Stimulated activated CD8-positive, alpha-beta memory T cell treated with anti-CD3 and anti-CD28 coated beads, Interleukin-15, amount 100 ng/mL, for 4 hours (primary cell): Measurements from ENCODE around the gene RASAL2.

Experiments used
- DNase-seq, 2 donors: peaks; one replicate each; pipeline ENCODE4 v3.0.0-alpha.2; 2020; ENCODE audit warnings: low read depth in 2 of 2

RASAL2 gene

DNA sequence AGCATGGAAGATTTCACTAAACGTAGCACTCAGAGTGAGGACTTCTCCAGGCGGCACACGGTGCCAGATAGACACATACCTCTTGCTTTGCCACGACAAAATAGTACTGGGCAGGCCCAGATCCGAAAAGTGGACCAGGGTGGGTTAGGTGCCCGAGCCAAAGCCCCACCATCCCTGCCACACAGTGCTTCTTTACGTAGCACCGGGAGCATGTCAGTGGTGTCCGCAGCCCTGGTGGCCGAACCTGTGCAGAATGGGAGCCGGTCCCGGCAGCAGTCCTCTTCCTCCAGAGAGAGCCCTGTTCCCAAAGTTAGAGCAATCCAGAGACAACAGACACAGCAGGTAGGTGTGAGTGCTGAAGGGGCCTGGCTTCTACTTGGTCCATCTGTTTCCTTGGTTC, 364.3 kb downstream of the RASAL2 start:
- DNase-seq, result no peak

DNA sequence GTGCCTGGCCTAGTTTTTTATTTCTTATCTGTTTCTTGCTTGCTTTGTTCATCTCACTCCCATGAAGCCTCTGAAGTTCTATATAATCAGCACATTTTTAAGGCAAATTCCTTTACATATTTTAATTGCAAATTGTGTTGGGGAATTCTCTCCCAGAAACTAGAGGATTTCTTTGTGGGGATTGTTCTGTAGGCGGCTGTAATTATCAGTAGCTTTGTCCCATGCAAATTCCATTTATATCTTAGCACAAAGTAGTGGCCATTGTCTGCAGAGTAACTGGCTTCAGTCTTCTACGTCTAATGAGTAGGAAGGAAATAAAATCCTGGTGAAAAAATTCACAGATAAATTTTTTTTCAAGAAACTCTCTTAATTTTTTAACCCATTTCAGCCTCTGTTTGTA, 367.2 kb downstream of the RASAL2 start:
- no peak for DNase-seq

DNA sequence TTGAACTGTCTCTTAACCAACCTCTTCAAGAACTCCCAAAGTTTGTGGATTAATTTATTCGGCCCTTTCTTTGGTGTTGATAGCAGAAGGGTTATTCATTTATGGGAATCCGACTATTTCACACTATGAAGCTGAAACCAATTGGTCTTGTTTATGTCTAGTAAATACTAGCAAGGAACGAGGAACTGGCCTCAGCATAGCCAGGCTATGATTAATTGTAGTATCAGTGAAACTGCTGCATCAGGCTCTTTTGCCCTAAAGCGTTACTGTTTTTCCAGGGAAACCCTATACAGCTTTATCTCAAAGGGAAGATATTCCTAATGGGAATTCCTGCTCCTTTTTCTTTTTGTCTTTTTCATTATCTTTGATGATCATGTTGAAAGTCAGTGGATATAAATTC, 367.8 kb downstream of the RASAL2 start:
- no peak for DNase-seq

DNA sequence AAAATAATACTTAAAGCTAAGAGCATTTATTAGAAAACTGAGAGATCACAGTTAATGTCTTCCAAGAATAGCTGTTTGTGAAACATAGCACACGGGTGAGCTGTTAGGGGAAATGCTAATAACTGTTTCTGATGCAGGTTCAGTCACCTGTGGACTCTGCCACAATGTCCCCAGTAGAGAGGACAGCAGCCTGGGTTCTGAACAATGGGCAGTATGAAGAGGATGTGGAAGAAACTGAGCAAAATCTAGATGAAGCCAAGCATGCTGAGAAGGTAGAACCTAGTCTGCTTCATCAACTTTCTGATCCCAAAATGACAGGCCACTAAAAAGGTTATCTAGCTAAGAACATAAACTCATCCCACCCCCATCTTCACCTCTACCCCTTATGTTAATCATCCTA, 370.2 kb downstream of the RASAL2 start:
- no peak for DNase-seq

DNA sequence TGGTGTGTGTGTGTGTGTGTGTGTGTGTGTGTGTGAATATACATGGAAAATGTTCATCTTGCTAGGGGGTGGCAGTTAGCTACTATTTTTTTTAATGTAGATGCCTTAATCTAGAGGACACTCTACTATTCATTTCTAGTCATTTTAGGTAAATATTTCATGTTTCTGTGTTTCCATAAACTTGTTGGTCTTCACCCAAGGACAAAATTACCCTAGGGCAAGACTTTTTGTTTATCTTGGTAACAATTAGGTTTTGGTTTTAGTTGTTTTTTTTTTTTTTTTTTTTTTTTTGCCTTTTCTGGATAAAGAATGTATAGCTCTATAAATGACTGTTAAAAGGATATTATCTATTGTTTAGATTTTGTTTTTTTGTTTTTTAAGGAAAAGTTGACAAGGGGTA, 370.7 kb downstream of the RASAL2 start:
- no peak for DNase-seq

DNA sequence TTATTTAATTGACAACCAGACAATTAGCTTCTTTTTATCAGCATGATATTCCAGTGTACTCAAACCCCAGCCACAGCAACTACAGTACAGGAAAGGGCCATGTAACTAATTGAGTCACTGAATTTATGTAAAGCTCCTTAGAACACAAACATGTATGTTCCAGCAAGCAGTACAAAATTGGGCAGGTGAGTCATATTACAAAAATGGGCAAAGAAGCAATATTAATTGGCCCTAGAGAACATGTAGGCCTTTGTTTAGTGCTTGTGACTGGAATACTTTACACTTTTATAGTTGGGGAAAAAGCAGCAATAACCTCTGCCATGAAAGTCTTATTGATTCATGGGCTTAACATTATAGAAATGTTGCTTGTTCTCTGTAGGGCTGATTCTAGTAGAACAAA, 371.1 kb downstream of the RASAL2 start:
- no peak for DNase-seq

DNA sequence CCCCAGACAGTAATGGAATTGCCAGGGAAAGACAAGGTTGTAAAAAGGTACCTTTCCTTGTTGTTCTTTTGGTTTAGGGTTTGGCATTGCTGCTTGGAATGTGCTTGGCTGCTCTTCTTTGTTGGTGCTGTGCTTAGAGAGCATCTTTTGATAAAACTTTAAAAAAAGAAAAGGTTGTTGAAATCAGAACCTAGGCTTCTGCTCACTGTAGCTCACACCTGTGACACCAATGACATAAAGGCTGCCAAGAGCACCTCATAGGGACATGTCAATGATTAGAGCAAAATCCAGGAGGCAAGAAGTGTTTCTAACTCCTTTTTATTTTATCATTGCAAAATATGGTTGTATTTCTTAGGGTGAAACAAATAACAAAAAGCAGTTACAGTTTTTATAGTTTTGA, 373.9 kb downstream of the RASAL2 start:
- DNase-seq, result no peak

DNA sequence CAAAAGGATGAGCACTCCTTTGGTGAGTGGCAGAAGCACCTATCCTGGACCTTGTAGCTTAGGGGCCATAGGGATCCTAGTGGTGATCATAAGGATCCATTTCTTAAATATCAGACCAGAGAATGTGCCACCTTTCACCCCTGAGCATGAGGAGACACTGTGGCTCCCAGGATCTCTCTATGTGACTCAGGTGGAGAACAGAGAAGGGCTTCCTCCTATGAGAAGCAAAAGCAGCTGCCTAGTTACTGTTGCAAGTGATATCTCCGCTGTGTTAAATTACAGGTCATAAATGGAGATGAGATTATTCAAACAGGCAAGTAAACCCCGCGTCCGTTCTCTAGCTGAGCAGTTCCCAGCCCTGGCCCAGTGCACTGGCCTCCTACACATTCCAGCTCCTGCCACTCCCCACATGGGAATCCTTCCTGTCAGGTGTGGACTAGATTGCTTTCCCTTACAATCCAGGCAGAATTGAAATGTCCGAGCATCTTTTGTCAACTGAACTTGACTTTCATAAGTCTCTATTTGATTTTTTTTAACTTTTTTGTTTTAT, 376.6 kb downstream of the RASAL2 start:
- DNase-seq, result no peak

DNA sequence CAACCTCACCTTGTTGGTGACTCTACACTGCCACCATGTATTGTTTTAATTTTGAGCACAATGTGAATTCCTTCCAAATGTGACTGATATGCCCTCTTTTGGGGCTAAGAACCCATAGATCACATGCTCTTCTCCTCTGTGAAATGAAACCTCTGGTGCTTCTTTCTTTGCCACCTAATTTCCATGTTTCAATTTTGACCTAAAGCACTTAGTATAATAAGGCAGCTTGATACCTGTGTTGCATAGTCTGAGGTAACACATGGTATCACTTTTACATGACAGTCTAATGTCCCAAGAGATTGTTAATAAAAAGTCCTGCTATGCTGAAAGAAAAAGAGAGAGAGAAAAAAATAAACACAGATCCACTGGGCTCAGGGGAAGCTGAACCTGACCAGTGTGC, 378.6 kb downstream of the RASAL2 start:
- DNase-seq, result no peak

DNA sequence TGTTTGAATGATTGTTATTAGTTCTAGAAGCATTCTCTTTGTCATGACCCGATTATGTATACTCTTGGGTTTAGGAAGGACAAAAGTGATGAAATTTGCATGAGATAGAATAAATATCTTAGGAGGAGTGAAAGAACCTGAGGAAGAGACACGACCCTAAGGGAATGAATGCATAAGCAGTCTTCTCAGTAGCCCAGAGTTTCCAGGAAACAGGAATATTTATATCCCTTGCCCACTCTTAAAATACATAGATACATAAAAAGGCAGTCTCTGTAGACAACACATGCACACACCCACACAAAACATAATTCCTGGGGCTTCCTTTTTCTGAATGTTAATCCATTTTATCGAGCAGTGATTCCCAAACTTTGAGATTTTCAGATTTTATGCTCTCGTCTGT, 383.5 kb downstream of the RASAL2 start:
- DNase-seq, result no peak

DNA sequence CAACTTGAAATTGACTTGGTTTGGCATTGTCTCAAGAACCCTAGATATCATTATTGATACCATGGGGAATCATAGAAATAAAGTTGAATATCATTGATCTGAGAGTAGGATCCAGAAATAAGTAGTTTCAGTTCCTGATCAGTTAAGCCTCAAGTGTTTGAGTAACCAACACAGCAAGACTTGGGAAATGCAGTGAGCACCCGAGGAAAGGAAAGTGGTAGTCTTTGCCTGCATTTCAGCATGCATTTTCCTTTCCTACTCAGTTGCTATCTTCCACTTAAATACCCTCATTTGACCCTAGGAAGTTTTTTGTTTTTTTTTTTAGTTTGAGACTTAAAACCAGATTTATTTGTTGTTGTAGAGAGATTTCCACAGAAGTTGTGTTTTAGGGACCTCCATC, 383.9 kb downstream of the RASAL2 start:
- no peak for DNase-seq

DNA sequence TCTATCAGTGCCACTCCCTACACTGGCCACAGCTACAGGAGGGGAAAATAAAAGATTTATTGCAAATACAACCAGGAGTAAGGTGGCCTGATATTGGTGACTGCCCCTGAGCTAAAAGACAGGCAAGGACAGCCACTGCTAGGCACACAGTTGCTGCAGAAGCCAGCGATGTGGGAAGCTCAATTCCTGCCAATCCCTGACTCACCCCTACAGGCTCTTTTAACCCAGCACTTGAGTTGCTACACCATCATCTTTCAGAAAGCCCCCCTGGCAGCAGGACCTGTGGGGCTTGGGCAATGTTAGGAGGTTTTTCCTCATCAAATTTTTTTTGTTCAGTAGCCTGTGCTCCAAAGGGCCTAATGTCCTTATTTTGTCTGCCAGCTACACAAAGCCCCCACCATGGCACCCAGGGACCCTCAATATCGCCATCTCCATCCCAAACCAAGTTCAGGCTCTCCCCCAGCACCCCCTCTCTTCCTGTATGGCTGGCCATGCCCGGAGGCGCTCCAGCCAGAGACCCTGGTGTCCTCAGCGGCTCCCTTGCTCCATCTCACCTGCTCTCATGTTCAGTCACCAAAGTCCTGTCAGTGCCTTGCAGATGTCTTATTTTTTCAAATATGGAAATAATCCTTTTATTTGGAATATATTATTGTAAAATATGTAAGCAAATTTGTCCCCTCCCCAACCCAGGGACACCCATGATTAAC, 389.5 kb downstream of the RASAL2 start:
- DNase-seq, result no peak

DNA sequence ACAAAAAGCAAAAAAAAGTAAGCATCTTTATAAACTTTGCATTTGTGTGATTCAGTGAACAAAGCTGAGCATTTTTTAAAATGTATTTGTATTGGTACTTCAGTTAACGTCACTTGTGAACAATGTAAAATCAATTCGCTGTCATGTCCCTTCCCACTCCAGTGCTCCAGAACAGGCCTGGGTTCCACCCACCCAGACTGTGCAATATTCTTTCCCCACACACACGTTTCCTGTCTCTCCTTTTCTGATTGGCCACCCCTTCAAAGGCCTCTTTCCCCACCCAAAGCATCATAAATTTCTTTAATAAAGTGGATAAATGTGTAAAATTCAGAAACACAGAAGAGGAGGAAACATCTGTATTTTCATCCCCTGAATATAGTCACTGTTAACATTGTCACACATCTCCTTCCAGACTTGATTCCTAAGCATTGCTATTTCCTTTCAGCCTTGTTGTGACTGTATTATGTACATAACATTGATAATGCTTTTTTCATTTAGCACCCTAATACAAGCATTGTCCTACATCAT, 390.9 kb downstream of the RASAL2 start:
- DNase-seq, result no peak

DNA sequence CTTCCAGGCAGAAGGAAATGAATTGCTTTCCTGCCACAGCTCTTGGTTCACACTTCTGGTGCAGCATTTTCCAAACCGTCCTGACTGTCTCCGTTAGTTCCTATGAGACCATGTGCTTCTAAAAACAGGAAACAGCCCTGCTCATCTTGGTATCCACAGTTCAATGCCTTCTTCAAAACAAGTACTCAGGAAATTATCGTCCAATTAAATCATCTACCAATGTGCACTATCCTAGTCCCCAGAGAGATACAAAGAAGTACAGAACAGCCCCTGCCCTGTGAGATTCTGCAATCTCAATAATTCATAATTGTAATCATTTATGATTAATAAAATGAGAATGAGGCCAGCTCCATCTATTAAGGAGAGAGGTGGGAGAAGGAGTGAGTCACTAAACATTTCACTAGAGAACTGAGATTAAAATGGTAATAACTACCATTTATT, 391.7 kb downstream of the RASAL2 start:
- DNase-seq, result no peak

DNA sequence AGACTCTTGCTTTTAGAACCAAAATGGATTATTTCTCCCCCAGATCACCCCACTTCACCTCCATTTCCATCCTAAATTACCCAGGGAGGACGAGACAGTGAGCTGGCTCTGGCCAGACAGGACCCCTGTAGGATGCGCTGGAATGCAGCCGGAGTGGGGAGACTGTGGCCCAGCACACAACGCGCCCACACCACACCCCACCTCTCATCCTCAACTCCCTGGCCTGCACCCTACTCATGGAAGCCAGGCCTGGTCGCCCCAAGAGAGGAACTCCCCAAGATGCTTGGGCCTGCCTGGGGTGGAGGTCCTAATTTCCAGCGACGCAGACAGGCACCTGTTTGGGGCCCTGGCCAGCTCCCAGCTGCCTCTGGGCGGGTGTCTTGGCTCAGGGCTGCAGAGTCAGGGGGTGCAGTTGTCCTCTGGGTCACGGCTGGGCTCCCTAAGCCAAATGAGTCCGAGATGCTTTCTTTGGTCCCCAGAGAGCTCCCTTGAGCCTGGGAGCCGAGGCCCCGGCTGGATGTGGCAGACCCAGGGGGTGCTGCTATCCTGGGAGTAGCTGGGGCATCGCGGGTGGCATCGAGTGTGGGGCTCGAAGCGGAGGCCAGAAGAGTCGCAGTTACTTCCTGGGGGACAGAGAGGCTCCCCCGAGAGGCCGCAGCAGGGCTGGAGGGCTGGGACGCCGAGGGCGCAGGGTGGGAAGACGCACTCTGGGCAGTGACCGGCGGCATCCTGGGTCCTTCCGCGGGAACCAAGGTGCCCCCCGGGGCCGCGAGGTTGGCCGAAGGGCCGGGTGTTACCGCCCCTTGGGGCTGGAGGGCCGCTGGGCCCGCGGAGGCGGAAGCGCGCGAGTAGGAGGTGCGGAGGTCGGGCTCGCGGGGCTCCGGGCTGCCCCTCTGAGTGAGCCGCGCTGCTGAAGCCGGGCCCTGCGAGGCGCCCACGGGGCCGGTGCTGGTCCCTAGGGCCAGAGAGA, 392.5 kb downstream of the RASAL2 start:
- DNase-seq, result no peak

DNA sequence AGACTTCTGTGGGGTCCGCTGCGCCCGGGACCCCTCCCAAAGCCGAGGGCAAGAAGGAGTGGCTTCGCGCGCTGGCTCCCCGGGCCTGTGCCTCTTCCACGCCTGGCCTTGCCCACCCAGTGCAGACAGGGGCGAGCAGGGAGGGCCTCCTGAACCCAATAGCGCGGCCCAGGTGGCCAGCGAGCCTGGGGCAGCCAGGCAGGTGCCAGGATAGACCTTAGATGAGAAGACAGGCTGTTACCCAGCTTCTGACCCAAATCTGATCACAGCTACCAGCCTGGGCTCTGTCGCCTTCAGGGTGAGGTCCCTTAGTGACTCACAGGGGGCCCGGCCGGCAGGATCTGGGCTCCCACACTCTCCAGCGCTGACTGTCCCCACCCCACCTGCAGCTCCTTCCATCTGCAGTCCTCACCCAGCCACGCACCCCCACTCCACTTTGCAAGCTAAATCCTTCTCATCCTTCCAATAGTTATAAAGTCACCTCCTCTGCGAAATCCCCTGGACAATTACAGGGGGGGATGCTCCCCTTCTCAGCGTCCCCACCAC, 393.2 kb downstream of the RASAL2 start:
- DNase-seq, result no peak

DNA sequence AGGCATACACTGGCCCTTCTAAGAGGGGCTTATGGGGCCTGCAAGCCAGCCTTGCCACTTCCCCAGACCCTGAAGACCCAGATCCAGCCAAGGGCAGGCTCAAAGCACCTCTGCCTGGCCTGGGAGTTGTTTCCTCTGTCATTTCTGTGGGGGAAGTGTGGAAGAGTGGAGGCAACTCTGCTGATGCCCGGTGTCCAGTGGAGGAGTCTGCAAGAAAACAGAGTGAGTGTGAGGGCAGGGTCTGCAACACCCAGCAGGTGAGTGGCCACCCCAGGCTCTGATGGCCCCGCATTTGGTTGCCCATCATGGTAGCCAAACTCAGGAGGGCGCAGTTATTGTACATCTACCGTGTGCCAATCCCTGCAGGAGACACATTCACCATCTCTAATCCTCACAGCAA, 394.5 kb downstream of the RASAL2 start:
- DNase-seq, result no peak

DNA sequence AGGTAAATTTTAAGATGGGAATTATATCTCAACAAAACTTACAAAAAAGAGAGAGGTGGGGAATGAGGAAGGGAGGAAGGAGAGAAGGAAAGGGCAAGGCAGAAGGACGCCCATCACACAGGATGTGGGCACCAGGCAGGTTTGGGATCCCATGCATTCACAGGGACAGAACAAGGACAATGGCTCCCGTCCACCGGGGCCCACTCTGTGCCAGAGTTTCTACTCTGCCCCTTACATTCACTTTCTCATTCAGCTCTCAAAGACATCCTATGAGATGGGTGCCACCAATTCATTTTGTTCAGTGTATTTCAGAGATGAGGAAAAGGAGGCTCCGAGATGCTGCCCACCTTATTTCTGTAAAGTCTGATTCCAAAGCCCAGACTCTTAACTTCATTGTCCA, 395.5 kb downstream of the RASAL2 start:
- no peak for DNase-seq

DNA sequence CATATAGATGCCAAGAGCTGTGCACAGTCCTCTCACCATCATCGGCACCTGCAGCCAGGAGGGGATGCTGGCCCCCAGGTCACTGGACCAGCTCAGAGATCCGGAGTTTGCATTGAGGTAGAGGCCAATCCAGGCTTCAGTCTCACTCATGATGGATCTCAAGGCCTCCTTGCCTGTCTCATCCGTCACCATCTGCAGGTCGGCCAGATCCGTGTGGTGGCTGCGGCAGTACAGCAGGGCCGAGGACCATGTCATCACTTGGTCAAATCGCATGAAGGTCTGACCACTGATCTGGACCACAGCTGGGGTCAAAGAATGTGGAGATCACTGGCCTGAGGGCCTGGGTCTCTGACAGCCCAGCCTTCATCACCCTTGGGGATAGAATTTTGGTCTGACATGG, 396.2 kb downstream of the RASAL2 start:
- DNase-seq, result no peak

DNA sequence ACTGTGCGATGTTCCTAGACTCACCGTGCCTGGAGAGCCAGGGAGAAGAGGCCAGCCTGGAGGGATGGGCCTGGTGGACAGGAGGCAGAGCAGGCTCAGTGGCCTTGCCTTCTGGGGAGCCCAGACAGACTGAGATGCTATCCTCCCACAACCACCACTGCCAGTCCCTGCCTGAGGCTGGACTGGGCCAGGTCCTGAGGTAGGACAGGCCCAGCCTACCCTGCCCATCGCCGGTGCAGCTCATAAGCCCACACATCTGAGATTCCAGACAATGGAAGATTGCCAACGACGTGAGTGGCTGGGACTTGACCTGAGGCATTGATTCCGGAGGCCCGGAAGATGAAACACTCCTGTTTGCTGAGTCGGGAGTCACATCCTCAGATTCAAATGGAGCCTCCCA, 397.1 kb downstream of the RASAL2 start:
- DNase-seq, result no peak

DNA sequence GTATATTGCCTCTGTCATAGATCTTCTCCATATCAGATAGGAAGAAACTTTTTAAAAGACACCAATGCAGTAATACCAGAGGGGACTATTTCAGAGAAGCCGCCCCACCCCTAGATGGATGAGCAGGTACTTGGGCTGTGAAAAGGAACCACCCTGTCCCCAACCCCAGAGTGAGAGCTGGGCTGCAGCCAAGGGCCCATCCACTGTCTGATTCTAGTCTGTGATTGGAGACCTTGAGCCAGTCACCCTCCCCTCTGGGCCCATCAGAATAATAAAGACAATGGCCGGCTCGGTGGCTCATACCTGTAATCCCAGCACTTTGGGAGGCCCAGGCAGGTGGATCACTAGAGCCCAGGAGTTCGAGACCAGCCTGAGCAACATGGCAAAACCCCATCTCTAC, 397.8 kb downstream of the RASAL2 start:
- DNase-seq, result no peak

DNA sequence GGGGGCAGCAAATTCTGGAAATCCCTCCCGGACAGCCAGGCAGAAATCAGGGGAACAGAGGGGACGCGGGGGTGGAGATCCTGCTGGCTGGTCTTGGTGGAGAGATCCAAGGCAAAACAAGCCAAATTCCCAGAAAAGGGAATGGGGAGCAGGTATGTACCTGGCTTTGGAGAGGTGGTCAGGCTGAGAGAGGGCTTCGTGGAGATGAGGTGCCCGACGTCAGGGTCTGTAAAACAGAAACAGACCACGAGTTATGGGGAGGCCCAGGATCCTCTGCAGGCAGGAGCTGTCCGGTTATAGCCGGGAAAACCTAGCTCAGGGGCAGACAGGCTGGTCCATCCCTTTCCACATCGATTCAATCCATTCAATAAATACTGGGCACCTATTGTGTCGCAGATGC, 398.4 kb downstream of the RASAL2 start:
- DNase-seq, result no peak
